ENCODE results near the gene SNRPD2.

- TF ChIP-seq CTCF (IDR thresholded peaks at IDR 0.05) (no peak), POLR2A (IDR thresholded peaks at IDR 0.05) (no peak)
Measured at GRCh38 chr19:45717983-45718650, 26.4 kb upstream of the SNRPD2 start.
